Gastroesophageal sphincter (tissue), 3 donors: ENCODE measurements around the gene HS1BP3.

Experiments
- EP300 ChIP-seq: sonication (generic); formaldehyde crosslinking; IDR thresholded peaks from one replicate; pipeline ENCODE4 v1.6.1; 2017; ENCODE audit warnings: antibody characterized with exemption, mild to moderate bottlenecking
- POLR2A ChIP-seq, 2 donors: fragments of 450-650 bp; IDR thresholded peaks; one replicate each; pipeline ENCODE4 v1.6.1; 2017; ENCODE audit warnings: antibody characterized with exemption in 2 of 2, mild to moderate bottlenecking in 2 of 2, moderate library complexity in 1 of 2
- POLR2AphosphoS5 ChIP-seq: sonication (generic); formaldehyde crosslinking; IDR thresholded peaks from one replicate; pipeline ENCODE4 v1.6.1; 2017; ENCODE audit warnings: antibody characterized with exemption
- TF ChIP-seq, protein P1 (sequence below), 4 experiments: fragments of 200-600 bp in 2 of 4; fragments of 450-650 bp in 2 of 4; sonication (generic) in 1 of 4; IDR thresholded peaks; one replicate each; pipeline ENCODE4 v1.5.1; 2017 to 2019; ENCODE audit warnings: antibody characterized with exemption in 4 of 4, mild to moderate bottlenecking in 2 of 4, moderate library complexity in 2 of 4

DNA sequence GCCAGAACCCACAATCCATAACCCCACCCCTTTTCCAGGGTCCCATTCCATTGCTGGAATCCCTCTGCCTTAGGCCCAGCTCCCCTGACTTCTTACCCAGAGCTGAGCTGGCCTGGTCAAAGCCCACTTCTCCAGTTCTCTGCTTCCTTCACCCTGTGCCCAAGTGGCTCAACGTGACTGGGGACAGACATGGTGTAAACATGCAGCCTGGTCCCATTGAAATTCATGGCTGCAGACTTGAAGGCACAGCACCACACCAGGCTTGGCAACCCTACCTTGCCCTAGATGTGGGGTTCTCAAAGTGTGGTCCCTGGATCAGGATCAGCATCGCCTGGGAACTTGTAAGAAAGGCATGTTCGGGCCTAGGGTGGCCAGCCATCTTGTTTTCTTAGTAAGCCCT lies 3.7 kb downstream of the HS1BP3 start:
- TF ChIP-seq POLR2A (IDR thresholded peaks at IDR 0.05) (no peak), EP300 (no peak), POLR2AphosphoS5 (no peak)
- TF ChIP-seq, protein P1, sequence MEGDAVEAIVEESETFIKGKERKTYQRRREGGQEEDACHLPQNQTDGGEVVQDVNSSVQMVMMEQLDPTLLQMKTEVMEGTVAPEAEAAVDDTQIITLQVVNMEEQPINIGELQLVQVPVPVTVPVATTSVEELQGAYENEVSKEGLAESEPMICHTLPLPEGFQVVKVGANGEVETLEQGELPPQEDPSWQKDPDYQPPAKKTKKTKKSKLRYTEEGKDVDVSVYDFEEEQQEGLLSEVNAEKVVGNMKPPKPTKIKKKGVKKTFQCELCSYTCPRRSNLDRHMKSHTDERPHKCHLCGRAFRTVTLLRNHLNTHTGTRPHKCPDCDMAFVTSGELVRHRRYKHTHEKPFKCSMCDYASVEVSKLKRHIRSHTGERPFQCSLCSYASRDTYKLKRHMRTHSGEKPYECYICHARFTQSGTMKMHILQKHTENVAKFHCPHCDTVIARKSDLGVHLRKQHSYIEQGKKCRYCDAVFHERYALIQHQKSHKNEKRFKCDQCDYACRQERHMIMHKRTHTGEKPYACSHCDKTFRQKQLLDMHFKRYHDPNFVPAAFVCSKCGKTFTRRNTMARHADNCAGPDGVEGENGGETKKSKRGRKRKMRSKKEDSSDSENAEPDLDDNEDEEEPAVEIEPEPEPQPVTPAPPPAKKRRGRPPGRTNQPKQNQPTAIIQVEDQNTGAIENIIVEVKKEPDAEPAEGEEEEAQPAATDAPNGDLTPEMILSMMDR (IDR thresholded peaks at IDR 0.05) = no peak
